MV-4-11 (cell line): ENCODE results near the gene MPND.

Experiments used
- DNase-seq: peaks from one replicate; lab custom pipeline; 2025; lab: John Stamatoyannopoulos, UW

The MPND gene

DNA sequence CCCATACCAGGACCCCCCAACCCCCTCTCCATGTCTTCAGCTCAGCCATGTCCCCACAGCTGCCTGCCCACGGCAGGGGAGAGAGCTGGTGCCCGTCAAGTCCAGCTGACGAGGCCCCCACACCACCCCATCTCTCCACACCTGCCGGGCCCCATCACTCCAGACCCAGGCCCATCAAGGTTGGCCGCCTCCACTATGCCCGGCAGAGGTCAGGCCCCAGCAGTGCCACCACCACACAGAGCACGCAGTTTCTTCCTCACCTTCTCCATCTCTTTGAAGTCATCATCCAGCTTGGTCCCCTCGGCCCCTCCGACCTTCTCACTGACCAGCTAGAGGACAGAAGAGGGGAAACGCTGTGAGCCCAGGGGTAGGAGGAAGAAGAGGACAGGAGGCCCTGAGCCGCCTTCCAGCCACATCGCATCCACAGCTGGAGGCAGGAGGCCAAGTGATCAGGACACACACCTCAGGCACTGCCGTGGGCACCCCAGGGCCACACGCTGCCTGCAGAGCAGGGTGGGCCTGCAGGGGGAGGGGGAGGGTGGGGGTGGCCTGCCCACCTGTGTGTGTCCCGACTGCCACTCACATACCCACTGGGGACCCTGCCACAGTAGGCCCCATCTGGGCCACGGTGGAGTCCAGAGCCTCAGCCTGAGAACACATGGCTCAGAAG, 23.4 kb downstream of the MPND start:
- DNase-seq: no peak

DNA sequence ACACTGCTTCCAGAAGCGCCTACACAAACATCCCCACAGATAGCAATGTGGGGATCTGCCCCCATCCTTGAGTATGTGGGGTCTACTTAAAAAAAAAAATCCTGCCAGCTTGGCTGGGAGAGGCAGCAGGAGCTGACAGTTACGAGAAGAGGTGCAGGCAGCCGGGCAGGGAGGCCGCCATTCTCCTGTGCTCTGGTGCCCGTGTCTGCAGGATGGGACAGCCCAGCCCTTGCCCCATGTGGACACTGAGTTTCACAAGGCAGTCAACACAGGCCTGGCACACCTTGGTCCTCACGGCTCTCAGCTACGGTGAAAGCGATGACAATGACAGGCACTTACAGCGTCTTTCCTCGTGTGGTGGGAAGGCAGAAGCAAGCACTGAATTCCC, 24.0 kb downstream of the MPND start:
- no peak for DNase-seq

GRCh38 chr19:4367781-4368127, 24.4 kb downstream of the MPND start:
- DNase-seq: peak; percentile 11

DNA sequence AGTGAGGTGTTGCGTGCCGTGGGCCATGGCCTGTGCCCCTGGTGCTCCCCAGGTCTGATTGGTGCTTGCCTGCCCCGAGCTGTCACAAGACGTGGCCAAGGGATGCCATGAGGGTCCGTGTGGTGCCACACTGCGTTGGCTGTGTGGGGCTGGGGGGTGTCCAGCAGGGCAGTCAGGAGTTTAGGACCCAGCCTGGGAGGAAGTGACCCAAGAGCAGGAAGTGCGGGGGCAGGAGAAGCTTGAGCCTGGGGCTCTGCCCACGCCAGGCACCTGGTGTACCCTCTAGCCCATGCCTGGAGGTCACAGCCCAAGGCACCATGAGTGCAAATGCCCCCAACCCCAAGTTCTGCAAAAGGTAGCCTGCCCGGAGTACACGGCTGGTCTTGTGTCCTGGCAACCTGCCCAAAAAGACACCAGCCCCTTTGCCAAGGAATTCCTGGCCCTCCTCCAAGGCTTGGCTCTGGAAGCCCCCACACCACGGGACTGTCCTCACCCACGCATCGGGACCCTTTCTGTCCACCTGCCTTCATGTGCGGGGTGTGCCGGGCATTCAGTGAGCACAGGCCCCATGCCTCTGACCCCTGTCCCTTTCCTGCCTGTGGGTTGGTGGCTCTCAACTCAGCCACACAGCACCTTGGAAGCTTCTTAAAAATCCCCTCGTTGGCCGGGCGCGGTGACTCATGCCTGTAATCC, 24.9 kb downstream of the MPND start:
- DNase-seq: peak; percentile 22

- peak; percentile 95 for DNase-seq
Observed at GRCh38 chr19:4369109-4369887, 25.9 kb downstream of the MPND start.

DNA sequence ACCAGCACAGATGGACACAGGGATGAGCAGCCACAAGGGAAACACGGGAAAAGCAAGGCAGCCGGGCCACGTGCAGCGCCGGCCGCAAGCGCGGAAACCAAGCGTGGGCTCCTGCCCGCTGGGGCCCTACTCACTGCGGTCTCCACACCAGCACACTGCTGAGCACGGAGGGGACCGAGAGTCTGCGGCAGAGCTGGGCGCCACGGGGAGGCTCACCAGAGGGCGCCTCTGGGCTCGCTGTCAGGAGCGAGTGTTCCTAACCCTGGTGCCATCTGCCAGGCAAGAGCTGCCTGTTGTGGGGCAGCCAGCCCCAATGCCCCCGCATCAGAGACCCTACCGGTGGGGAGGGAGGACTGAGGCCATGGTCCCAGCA, 26.5 kb downstream of the MPND start:
- peak; percentile 86 for DNase-seq

DNA sequence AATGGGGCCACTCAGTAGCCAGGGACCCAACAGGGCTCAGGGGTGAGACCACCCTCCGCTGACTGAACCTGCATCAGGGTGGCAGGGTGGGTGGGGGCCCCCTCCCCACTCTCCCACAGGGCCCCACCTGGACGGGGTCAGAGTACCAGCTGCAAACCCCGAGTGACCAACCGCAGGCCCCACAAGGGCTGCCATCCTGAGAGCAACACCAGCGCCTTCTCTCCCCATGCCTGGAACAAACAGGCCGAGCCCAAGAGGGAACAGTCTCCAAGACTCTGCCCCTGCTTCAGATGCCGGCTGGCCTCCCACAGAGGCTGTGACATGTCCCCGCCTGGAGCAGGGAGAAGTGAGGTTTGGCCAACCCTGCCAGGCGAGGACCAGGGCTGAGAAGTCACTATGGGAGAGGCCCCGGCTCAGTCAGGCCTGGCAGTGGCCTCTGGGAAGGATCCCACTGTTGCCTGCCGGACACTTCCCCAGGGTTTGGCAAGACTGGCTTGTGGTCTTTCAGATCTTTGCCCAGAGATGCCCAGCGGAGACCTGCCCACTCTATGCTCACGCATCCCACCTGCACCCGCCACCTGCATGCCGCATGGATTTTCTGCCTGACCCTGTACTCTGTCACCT, 27.2 kb downstream of the MPND start:
- no peak for DNase-seq

- DNase-seq: no peak
Observed at GRCh38 chr19:4371247-4372164, 28.1 kb downstream of the MPND start.

DNA sequence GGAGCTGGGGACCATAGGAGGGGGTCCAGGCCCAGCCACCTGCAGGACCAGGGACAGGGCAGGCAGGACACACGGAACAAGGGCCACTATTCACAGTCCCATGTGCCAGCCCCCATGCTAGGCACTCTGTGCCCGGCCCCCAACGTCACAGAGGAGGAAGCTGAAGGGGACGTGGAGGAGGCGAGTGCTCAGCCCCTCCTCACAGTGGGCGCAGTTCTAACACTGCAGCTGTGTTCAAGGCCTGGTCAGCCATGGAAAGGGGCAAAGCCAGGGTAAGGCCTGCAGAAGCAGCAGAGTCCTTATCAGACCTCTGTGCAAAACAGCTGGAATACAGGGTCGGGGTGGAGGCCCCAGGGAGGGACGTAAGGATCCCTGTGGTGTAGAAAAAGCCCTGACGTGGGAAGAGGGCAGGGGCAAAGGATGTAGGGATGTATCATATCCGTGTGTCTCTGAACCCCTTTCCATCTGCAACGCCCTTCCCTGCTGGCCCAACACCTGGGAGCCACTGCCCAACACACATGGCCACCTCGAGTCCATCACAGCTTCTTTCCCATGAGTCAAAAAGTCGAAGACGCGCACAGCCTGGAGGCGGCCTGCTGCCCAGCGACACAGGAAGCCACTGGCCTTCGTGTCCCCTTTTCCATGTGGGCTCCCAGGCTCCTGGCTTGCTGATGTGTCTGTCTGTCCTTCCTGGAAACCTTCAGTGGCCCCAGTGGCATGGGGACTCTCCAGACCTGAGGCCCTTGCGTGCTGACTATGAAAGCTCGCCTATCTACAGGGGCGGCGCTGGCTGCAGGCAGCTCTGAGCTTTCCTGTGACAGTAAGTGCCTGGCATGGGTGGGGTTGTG, 29.0 kb downstream of the MPND start:
- no peak for DNase-seq

GRCh38 chr19:4373013-4373367, 29.6 kb downstream of the MPND start:
- no peak for DNase-seq

DNA sequence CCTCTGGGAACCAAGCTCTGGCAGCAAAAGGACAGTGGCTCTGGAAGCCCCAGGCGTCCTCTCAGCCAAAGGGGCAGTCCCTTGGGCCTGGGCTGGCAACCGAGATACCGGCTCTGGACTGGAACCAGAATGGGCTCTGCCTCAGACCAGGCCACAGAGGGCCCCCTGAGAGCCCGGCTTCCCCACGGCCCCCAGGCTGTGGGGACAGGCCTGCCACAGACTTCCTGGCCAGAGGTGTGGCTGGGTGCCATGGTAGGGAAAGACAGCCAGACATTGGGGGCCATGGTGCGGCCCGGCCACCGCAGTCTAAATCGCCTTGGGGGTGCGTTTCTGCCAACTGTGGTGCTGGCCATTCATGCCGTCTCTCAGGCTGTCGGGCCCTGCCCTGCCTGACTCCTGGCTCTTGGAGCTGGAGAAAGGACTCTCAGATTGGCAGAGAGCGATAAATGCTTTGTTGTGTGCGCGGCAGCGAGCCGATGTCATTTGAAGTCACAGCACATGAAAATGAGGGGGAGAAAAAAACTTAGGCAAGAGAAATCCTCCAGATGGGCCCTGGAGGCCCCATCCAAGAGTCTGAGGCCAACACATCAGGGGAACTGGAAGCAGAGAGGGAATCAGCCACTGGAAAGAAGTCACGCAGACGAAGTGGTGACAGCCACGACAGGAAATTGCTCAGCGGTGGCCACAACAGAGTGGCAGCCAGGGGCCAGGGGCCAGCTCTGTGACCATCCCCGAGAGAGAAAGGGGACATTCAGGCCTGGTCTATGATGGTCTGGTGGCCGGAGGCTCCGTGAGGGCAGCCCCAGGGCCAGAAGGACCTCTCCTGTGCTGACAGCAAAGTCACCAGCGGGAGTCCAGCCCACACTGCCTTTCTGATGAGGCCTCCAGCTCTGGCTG, 30.5 kb downstream of the MPND start:
- DNase-seq: peak; percentile 84

GRCh38 chr19:4374498-4375163, 31.3 kb downstream of the MPND start:
- DNase-seq: peak; percentile 71

GRCh38 chr19:4375164-4376027, 32.0 kb downstream of the MPND start:
- peak; percentile 83 for DNase-seq

GRCh38 chr19:4376028-4376670, 32.8 kb downstream of the MPND start:
- no peak for DNase-seq

- DNase-seq: no peak
Observed at GRCh38 chr19:4376671-4376990, 33.3 kb downstream of the MPND start.

DNA sequence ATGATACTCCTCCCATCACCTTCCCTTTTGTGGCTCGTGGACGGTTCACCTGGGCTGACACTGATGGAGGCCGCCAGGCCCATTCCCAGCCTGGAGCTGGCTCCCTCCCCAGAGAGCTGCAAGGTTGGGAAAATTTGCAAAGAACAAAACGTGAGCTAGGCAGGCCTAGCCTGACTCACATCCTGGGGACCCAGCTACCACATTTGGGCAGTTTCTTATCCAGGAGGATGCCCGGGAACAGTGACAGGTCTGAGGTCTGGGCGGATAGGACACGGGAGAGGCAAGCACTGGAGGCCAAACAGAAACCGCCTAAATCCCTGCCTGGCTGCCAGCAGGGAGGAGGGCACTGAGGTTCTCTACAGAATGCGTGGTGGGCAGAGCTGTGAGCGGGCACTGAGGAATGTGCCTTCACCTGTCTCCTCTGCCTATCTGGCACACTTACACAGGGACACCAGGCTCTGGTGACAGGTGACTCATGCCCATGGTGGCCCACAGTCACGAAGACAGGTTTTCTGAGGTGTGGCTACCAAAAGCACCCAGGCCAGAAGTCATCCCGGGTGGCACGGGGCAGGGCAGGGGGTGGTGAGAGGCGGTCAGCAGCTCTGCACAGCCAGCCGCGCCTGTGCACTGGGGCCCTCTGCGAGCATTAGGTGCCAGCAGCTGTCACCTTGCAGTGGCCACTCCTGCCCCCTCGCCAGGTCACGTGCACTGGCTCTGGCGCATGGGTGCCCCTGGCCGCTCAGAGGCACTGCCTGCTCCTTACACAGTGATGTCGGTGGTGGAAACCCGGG, 33.8 kb downstream of the MPND start:
- no peak for DNase-seq

DNA sequence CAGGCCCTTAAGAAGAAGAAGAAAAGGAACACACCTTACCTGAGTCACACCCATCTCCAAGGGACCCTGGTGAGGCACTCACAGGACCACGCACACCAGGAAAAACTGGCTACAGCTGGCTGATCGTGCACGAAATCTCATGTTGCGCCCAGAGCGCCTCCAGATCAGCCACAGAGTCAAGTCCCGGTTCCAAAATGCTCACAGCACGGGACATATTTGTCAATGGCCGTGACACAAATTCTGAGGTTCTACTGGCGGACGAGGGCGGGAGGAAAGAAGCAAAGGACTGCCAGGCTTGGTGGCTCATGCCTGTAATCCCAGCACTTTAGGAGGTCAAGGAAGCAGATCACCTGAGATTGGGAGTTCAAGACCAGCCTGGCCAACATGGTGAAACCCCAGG, 35.5 kb downstream of the MPND start:
- DNase-seq: no peak
